PC-9 (cell line): ENCODE results near the gene KRTAP5-1. TPM values are rescaled to one million over a fixed set of nuclear protein-coding genes. Genes with fewer than 3 reads are reported as not detected.
"Not testable (repeated sequence)": the region's sequence is repeated elsewhere in the genome, so short reads cannot be mapped to it uniquely, and the experiment has no call there.

ENCODE experiments used
- BruUV-seq: library from RNA; stranded (reverse); fragments of 400-500 nt; replicated peaks from 2 replicates; lab custom pipeline; 2021; lab: Mats Ljungman, UMichigan
- CTCF ChIA-PET: fragments of 300-600 bp; sonication (Branson Sonifier 250); formaldehyde crosslinking; loops from one replicate; lab custom pipeline; 2022; ENCODE audit warnings: antibody characterized with exemption; lab: Charles Lee
- POLR2A ChIA-PET: fragments of 300-600 bp; sonication (Branson Sonifier 250); formaldehyde crosslinking; loops from one replicate; lab custom pipeline; 2022; ENCODE audit warnings: antibody characterized with exemption; ENCODE audit not compliant: unreplicated experiment; lab: Charles Lee
- DNase-seq, 2 experiments: peaks; one replicate each; pipeline versions ENCODE4 v3.0.0 to v3.0.0-alpha.2; 2015 to 2022; ENCODE audit warnings: mixed read lengths in 1 of 2
- H2AFZ ChIP-seq: fragments of 200-600 bp; sonication (generic); 2 replicates; pipeline ENCODE4 v1.8.1; 2017; ENCODE audit warnings: antibody characterized with exemption
- H3F3A ChIP-seq: fragments of 200-600 bp; sonication (generic); 2 replicates; pipeline ENCODE4 v1.8.1; 2017; ENCODE audit warnings: antibody characterized with exemption, mild to moderate bottlenecking, low read depth; ENCODE audit not compliant: insufficient read depth
- H3K27ac ChIP-seq: fragments of 200-600 bp; sonication (generic); 2 replicates; pipeline ENCODE4 v1.6.1; 2016; ENCODE audit warnings: mixed run types
- H3K27me3 ChIP-seq: fragments of 200-600 bp; sonication (generic); 2 replicates; pipeline ENCODE4 v1.6.1; 2016; ENCODE audit warnings: low read depth, mixed run types; ENCODE audit not compliant: insufficient read depth
- H3K36me3 ChIP-seq: fragments of 200-600 bp; sonication (generic); 2 replicates; pipeline ENCODE4 v1.6.1; 2016; ENCODE audit warnings: low read depth, mixed run types
- H3K4me1 ChIP-seq: fragments of 200-600 bp; sonication (generic); replicated peaks from 2 replicates; pipeline ENCODE4 v1.6.1; 2016; ENCODE audit warnings: mixed run types; ENCODE audit not compliant: insufficient read depth
- H3K4me2 ChIP-seq: fragments of 200-600 bp; sonication (generic); 2 replicates; pipeline ENCODE4 v1.6.1; 2017; ENCODE audit warnings: mixed run types
- H3K4me3 ChIP-seq: fragments of 200-600 bp; sonication (generic); 2 replicates; pipeline ENCODE4 v1.6.1; 2016; ENCODE audit warnings: mixed run types
- H3K79me2 ChIP-seq: fragments of 200-600 bp; sonication (generic); 2 replicates; pipeline ENCODE4 v1.6.1; 2017; ENCODE audit warnings: low read depth, mixed run types
- H3K9me2 ChIP-seq: fragments of 200-600 bp; sonication (generic); 2 replicates; pipeline ENCODE4 v1.8.1; 2017; ENCODE audit warnings: mild to moderate bottlenecking; ENCODE audit not compliant: insufficient read depth
- H3K9me3 ChIP-seq: fragments of 200-600 bp; sonication (generic); 2 replicates; pipeline ENCODE4 v1.8.1; 2016; ENCODE audit warnings: low read depth; ENCODE audit not compliant: insufficient read depth
- H4K20me1 ChIP-seq: fragments of 200-600 bp; sonication (generic); 2 replicates; pipeline ENCODE4 v1.8.1; 2017; ENCODE audit not compliant: insufficient read depth
- CTCF ChIP-seq: fragments of 200-600 bp; sonication (generic); conservative IDR thresholded peaks from 2 replicates; pipeline ENCODE4 v1.6.1; 2017; ENCODE audit warnings: mixed run types, antibody characterized with exemption, mild to moderate bottlenecking, moderate library complexity
- EZH2 ChIP-seq: fragments of 200-600 bp; sonication (generic); IDR thresholded peaks from 2 replicates; pipeline ENCODE4 v1.8.0; 2017; ENCODE audit warnings: antibody characterized with exemption, low read depth
- intact Hi-C: fragments of 100-400 bp; cut with micrococcal nuclease; formaldehyde crosslinking; loops from one replicate; pipeline ENCODE4 v1.10.0; 2022; ENCODE audit not compliant: unreplicated experiment
- total RNA-seq: library from RNA; stranded (reverse); gene quantifications from 2 replicates; pipeline ENCODE4 v1.2.3, GENCODE V29; 2021

The KRTAP5-1 gene
- total RNA-seq, 1 experiment from 2014 or later: not detected

- no peak overlapping the region for H3K4me2 ChIP-seq
- no peaks in the 10 kb centered on the region for H3K79me2 ChIP-seq
- H3K4me1 ChIP-seq: no peaks in the 10 kb centered on the region
- no peak overlapping the region for H3K4me3 ChIP-seq
- H3K27me3 ChIP-seq: peaks cover 60% of the 10 kb centered on the region
- H3K9me3 ChIP-seq: no peaks in the 10 kb centered on the region
- DNase-seq: no peak
- TF ChIP-seq EZH2 (no peak), CTCF (no peak)
- H3K36me3 ChIP-seq: no peaks in the 10 kb centered on the region
- BruUV-seq: no TSS peak
- CTCF ChIA-PET: no interaction called here
- POLR2A ChIA-PET: no interaction called here
- no peaks in the 10 kb centered on the region for H3F3A ChIP-seq
- no peak overlapping the region for H3K27ac ChIP-seq
- intact Hi-C loops: no loop called here
- no peak overlapping the region for H2AFZ ChIP-seq
- no peaks in the 10 kb centered on the region for H3K9me2 ChIP-seq
- H4K20me1 ChIP-seq: no peaks in the 10 kb centered on the region
These were observed 33.1 kb upstream of the KRTAP5-1 start for GRCh38 chr11:1618231-1618630.

- no peak within 1 kb of the TSS for H3K4me3 ChIP-seq
- peaks cover 27% of the 10 kb centered on the region for H3K27me3 ChIP-seq
- no peaks in the 10 kb centered on the region for H3K9me3 ChIP-seq
- H3K36me3 ChIP-seq: no peaks in the 10 kb centered on the region
- no peak for DNase-seq
- H3F3A ChIP-seq: no peaks in the 10 kb centered on the region
- H3K4me2 ChIP-seq: no peak within 1 kb of the TSS
- no TSS peak for BruUV-seq
- CTCF ChIA-PET: no interaction called here
- intact Hi-C loops: no loop called here
- no peaks in the 10 kb centered on the region for H3K79me2 ChIP-seq
- no peak within 1 kb of the TSS for H2AFZ ChIP-seq
- POLR2A ChIA-PET: no interaction called here
- no peak within 1 kb of the TSS for H3K27ac ChIP-seq
- TF ChIP-seq EZH2 (no peak), CTCF (no peak)
- no peaks in the 10 kb centered on the region for H4K20me1 ChIP-seq
- H3K9me2 ChIP-seq: no peaks in the 10 kb centered on the region
- no peaks in the 10 kb centered on the region for H3K4me1 ChIP-seq
These were observed 23.3 kb upstream of the KRTAP5-1 start, which contains the start of gene KRTAP5-3 for GRCh38 chr11:1608363-1608762. Gene KRTAP5-3, minus strand, starts transcription at chr11:1608463. Its CDS starts 78 bp downstream, at chr11:1608385.

GRCh38 chr11:1607901-1608300, 22.8 kb upstream of the KRTAP5-1 start:
- DNase-seq, H3F3A ChIP-seq, H3K9me2 ChIP-seq, H3K4me3 ChIP-seq, H3K36me3 ChIP-seq, H3K27ac ChIP-seq, H4K20me1 ChIP-seq, intact Hi-C loops, H3K4me2 ChIP-seq, BruUV-seq, H3K4me1 ChIP-seq, H3K79me2 ChIP-seq, H2AFZ ChIP-seq, H3K9me3 ChIP-seq, POLR2A ChIA-PET, CTCF ChIA-PET: not testable (repeated sequence)
- H3K27me3 ChIP-seq: peaks cover 28% of the 10 kb centered on the region

- H3F3A ChIP-seq, H3K4me2 ChIP-seq, H3K4me1 ChIP-seq, H2AFZ ChIP-seq, DNase-seq, CTCF ChIA-PET, POLR2A ChIA-PET, H3K36me3 ChIP-seq, H3K79me2 ChIP-seq, H4K20me1 ChIP-seq, BruUV-seq, intact Hi-C loops, H3K9me2 ChIP-seq, H3K4me3 ChIP-seq, H3K27ac ChIP-seq, H3K9me3 ChIP-seq: not testable (repeated sequence)
- peaks cover 31% of the 10 kb centered on the region for H3K27me3 ChIP-seq
These were observed 22.2 kb upstream of the KRTAP5-1 start for GRCh38 chr11:1607156-1607845.

- H4K20me1 ChIP-seq, DNase-seq, POLR2A ChIA-PET, BruUV-seq, H2AFZ ChIP-seq, CTCF ChIA-PET, H3K4me3 ChIP-seq, intact Hi-C loops, H3K36me3 ChIP-seq, H3K9me2 ChIP-seq, H3F3A ChIP-seq, H3K79me2 ChIP-seq, H3K27ac ChIP-seq, H3K4me1 ChIP-seq, H3K4me2 ChIP-seq, H3K9me3 ChIP-seq: not testable (repeated sequence)
- peaks cover 36% of the 10 kb centered on the region for H3K27me3 ChIP-seq
These were observed 20.8 kb upstream of the KRTAP5-1 start for GRCh38 chr11:1605923-1606322.
